Measurements from ENCODE around the gene TOP2A. TPM values are rescaled to one million over a fixed set of nuclear protein-coding genes. Genes with fewer than 3 reads are reported as not detected.

The TOP2A gene
- polyA plus RNA-seq, 4 donors = 162 to 190 (median 179) TPM

DNA sequence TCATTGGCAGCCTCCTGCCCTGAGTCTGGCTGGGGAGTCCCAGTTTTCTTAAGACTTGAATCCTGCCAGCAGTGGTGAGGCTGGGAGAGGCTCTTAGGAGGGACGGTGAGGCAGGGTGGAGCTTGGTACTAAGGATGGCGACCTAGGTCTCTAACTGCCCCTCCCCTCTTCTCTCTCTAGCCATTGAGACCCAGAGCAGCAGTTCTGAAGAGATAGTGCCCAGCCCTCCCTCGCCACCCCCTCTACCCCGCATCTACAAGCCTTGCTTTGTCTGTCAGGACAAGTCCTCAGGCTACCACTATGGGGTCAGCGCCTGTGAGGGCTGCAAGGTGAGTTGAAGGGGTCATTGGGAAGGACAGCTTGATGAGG is 69.6 kb downstream of the TOP2A start:
- DNase-seq (ENCODE audit: low read depth in 4 of 4, low spot score in 3 of 4) = no peak

DNA sequence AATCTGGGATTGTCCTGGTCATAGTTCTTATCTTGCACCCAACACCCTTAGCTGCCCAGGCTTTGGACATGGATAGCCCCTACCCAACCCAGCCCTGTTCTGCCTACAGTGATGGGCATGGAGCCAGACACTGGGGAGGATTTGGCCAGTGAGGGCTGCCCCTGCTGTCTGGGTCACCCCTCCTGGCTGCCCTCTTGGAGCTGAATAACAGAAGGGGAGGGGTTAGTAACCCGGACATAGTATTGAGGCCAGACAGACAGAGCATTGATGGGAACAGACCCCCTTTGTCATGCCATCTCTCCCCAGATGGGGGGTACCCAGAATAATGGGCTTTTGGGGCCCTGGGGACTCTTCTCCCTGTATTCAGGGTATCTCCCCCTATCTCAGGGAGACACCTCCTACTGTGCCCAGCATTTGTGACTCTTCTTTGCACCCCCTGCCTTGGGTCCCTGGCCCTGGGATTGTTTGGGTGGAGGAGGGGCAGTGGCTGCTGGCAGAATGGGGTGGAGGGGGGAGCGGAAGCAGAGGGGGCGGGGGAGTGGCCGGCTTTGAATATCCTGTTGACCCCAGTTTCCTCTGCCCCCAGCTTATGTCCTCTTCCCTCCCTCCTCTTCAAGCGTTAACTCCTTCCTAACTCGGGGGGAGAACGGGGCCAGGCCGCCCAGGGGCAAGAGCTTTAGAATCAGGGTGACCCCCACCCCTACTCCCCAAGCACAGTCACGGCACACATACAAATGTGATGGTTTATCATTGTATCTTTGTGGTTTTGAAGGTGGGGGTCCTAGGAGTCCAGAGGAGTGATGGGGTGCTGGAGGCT is 70.2 kb downstream of the TOP2A start:
- DNase-seq (ENCODE audit: low read depth in 4 of 4, low spot score in 3 of 4) = no peak

DNA sequence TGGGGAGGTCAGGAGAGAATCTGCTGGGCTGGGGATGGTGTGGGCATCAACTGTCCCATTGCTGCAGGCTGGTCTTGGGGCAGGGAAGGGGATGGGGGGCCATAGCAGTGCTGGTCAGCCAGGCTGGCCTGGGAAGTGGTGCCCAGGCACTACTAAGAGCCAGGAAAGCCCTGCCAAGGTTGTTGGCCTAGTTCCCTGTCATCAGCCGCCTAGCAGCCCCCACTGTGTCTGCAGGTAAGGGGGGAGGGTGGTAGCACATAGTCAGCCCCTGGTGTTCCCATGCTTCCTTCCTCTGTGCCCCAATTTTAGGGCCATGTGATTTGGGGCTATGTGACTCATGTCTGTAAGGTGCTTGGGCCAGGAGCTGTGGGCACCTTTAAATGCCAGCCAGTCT is 70.9 kb downstream of the TOP2A start:
- no peak for DNase-seq (ENCODE audit: low read depth in 4 of 4, low spot score in 3 of 4)

DNA sequence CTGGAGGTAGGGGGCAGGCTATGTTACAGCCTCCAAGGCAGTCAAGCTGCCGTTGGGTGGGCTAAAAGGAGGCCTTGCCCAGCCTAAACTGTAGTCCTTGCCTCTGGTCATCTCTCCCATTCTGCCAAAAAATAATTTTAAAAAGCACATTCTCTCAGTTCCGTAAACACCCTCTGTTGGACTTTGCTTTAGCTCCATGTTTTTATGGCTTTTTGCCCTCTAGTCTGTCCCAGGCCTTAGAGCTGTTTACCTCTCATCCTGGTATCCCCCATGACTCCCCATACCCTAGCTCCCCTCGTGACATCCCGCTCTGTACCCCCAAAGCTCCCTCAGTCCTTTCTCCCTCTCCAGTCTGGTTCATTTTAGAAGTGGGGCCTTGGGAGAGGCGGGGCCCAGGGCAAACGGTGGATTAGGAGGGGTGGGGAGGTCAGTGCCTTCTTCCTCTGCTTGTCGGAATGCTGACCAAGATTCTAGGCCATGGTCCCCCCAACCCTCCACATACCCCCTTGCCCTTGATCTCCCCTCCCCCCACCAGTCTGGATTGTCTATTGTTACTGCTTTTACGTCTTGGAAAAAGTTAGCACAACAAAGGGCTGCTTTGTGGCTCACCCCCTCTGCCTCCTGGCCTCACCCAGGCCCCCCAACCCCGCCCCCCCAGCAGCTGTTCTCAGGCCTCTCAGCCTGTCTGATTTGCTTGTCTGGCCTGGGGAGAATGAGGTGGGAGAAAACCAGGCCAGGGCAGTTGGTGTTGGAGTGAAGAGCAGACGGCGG is 71.5 kb downstream of the TOP2A start:
- DNase-seq (ENCODE audit: low read depth in 4 of 4, low spot score in 3 of 4) = no peak

DNA sequence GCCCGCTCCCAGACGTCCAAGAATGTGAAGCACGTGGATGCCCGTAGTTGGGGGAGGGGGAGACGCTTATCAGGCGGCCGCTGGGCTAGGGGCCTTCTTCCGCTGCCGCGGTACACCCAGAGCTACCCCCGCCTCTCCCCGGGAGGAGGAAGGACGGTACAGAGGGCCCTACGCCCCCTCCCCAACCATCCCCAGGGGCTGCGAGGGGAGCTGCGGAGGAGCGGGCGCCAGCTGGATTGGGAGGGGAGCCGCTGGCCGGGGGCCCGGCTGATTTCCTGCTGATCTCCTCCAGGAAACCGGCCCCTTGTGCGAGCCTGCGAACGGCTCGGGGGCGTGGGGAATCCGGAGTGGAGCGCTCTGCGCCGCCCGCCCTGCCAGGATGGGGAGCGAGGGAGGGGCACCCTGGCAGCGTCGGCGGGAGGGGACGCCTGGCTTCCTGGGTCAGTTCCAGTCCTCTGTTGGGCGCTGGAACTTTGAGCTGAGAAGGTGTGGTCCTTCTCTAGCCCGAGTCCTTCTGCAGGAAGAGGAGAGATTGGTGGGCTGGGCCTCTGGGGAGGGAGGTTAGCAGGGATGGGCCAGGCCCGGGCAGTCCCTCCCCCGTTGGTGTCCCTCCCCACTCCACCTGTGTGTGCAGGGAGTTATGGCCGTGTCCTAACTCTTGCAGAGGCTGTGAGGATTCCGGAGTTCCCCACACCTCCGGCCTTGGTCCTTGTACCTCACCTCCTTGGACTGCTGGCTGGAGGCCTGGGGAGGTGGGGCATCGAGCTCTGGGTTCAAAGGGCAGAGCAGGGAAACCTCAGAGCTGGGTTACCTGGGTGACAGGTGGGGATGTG is 72.3 kb downstream of the TOP2A start:
- no peak for DNase-seq (ENCODE audit: low read depth in 4 of 4, low spot score in 3 of 4)

DNA sequence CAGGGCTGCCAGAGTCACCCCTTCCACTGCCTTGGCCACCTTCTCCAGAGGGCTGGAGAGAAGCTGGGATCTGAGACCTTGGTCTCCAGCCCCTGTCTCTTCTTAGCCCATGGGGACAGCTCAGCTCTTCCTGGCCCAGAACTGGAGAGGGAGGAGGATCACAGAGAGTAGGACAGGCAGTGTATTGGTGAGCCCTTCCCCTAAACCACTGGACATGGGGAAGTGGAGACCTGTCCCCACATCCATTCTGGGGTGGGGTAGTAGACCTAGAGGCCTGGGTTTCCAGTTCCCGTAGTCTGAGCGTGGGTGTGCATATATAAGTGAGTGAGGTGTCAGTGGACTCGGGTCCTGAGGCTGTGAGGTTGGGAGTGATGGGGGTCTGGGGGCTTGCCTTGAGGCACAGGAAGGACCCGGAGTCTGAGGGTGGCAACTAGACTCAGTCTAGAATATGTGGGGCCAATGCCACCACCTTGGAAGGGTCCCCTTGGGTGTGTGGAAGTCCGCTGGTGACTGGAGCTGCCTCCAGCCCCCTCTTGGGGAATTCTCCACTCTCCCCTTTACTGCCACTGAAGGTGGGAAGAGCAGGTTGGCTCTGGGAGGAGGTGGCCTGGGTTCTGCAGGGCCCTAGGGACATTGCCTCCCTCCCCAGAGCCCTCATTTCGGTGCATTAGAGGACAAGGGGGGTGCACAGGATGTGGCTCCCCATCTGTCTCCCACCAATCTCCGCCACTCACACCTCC is 73.1 kb downstream of the TOP2A start:
- DNase-seq (ENCODE audit: low read depth in 4 of 4, low spot score in 3 of 4) = no peak

DNA sequence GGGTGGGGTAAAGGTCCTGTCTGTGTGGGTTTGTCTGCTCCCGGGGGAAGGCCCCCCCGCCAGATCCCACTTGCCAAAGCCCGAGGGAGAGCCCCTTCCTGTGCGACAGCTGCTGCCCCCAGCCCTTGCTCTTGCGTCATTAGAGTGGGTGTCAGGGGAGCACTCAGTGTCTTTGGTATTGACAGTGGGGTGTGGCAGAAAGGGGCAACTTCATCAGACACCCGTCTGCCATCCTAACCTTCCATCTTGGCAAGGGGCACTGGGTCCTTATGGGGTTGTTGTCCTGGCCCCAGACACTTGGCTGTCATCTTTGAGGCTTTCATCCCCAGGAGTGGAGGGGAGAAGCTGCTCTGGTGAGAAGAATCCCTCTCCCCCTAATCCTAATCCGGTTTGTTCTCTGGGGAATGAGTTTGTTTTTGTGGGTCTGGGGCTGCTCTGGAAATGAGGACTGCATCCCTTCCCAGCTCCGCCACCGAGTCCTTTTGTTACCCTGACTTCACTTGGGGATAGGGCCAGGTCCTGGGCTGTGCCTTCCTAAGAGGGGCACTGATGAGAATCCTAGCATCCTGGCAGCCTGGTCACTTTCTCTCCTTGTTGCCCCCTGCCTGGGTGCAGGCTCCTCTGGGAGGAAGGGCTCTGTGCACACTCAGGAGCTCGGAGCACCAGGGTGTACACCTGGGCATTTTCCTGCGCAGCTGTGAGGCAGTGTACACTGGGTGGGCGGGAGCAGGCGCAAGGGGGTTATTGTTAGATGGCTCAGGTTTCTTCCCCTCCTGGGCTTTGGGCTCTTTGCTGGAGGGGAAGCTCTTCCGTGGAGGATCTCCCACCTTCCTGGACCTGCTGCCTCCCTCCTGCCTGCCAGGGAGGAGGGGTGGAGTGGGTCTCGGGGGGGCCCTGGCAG is 74.2 kb downstream of the TOP2A start:
- DNase-seq (ENCODE audit: low read depth in 4 of 4, low spot score in 3 of 4) = no peak

DNA sequence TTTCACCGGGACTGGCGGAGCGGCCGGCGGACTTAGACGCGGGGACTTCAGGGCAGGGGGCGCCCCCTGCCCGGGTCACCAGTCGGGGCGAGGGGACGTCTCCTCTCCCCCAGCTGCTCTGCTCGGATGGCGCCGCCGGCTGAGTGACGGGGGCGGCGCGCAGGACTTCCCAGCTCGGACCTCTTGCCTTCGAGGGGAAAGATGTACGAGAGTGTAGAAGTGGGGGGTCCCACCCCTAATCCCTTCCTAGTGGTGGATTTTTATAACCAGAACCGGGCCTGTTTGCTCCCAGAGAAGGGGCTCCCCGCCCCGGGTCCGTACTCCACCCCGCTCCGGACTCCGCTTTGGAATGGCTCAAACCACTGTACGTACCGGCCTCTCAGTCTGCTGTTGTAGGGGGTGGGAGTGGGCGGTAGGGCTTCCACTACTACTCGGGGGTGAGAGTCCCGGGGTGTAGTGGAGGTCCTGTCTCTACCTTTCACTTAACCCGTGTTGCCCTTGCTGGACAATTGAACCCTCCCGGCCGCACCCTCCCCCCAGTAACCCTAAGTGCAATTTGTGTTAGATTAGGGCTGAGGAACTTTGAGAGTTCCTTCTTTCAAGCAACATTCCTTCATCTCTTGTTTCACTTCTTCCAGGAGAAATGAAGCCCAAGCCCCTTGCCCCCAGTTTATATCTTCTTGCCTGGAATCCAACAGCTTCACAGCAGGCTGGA is 75.0 kb downstream of the TOP2A start:
- DNase-seq (ENCODE audit: low read depth in 4 of 4, low spot score in 3 of 4) = no peak

DNA sequence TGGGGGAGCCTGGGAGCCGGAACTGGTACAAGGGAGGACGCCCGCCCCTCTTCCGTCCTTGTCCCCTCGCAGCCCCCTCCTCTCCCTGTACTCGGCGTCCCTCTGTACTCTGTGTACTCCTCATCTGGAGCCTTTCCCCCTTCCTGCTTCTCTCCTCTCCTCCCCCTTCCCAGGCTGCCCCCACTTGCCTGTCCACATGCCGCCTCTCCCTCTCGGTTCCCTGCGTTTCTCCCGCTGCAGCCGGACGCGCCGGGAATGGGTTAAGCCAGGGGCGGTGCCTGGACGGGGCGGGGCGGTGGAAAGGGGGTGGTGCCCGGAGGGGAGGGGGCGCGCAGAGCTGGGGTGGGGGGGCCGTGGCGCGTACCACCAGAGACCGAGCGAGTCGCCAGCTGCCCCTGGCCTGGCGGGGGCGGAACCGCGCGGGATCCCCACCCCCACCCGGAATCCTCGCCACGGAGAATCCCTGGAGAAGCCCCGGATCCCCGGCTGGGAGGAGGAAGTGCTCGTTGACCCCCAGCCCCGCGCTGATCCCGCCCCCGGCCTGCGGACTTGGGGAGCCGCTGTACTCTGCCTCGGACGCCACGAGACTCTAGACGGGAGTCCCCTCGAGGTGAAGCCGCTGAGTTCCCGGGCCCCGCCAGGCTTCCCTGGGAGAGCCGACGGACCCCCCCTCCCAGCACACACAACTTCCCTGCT is 75.7 kb downstream of the TOP2A start:
- no peak for DNase-seq (ENCODE audit: low read depth in 4 of 4, low spot score in 3 of 4)

DNA sequence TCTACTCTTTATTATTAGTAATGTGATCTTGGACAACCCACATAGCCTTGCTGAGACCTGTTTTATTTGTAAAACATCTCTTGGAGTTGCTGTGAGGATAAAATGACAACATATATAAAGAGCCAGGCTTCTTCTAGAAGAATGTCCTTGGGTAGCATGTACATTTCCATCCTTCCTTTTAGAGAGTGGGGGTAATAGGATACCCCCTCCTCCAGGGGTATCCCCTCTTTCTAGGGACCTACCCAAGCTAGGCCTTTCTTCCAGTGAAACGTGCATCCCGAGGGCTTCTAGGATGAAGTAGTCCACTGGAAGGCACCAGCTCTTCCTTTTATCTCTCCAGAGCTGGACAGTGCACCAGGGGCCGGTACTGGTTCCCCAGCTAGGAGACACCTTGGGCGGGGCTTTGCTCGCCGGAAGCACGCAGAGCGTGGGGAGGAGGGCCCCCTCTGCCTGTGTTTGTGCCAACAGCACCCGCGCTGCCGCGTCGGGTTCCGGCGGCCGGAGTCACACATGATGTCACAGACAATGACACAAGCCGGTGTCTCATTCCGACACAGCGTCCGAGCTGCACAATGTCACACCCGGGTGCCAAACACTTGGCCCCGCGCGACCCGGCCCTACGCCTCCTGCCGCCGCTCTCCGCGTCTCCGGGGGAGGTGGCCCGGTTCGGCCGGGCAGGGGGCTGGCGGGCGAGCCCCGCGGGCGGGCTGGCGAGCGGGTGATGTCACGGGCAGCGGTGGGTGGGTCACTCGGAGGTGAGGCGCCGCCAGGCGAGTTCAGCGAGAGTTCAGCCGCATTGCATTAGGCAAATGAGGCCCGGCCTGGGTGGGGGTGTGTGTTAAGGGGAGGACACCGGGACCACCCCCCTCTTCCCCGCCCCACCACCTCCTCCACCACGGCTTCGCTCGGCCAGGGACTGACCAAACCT is 76.6 kb downstream of the TOP2A start:
- no peak for DNase-seq (ENCODE audit: low read depth in 4 of 4, low spot score in 3 of 4)

DNA sequence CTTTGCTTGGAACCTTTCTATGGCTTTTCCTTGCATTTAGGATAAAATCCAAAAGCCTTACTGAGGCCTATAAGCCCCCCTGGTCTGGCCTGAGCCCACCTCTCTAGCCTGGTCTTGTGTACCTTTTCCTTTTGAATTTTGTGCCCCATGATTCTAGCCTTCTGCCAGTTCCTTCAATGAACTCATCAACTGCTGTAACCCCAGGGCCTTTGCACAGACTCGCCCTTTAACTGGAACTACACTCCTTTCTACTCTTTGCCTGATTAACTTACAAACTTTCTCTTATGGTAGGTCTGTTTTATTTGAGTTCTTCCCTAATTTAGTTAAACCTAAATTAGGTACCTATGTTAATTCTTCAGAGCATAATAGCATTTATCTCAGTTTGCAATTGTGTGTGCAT is 77.4 kb downstream of the TOP2A start:
- DNase-seq (ENCODE audit: low read depth in 4 of 4, low spot score in 3 of 4) = no peak

DNA sequence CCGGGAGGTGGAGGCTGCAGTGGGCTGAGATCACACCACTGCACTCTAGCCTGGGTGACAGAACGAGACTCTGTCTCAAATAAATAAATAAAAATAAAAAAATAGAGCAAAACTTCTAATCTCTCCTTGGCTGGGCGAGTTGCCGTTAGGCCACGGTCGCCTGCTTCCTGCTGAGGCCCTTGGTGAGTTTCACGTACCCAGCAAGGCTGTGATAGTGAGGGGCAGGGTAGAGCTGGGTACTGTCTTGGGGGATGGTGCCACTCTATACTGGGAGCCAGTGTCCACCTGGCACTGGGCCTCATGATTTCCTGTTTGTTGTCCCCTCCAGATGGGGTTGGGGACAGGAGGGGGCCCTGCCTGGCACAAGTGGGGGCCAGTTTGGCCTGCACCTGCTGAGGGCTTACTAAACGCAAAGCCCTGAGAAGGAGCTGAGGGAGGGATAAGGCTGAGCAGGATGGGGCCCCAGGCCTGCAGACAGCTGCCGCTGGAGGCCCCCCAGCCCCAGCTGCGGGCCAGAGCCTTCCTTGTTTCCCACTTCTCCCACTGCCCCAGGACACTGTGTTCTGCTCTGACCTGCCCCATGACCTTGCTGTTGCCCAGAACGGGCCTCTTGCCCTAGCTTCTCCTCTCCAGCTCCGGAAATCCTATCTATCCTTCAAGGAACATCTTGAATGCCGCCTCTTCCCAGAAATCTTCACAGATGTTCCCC is 78.6 kb downstream of the TOP2A start:
- DNase-seq (ENCODE audit: low read depth in 4 of 4, low spot score in 3 of 4) = no peak

Other genes with a start within 250 kb of the TOP2A start
- 10 to 100 TPM in 2 of 4 donors, 1 to 10 TPM in 2; 6.1 to 14.4 (median 10.0) TPM for gene RAPGEFL1, start 240.4 kb downstream of the TOP2A start, polyA plus RNA-seq (ENCODE audit: insufficient read length in 4 of 4)
- 10 to 100 TPM; 19.8 to 32.2 (median 29.9) TPM for gene WIPF2, start 198.6 kb downstream of the TOP2A start, polyA plus RNA-seq (ENCODE audit: insufficient read length in 4 of 4)
- gene CDC6, start 130.0 kb downstream of the TOP2A start, polyA plus RNA-seq (ENCODE audit: insufficient read length in 4 of 4) = 10 to 100 TPM; 15.3 to 26.8 (median 22.4) TPM
- gene RARA, start 108.7 kb downstream of the TOP2A start, polyA plus RNA-seq (ENCODE audit: insufficient read length in 4 of 4) = 10 to 100 TPM; 35.2 to 60.5 (median 38.6) TPM
- gene GJD3, start 53.2 kb downstream of the TOP2A start, polyA plus RNA-seq (ENCODE audit: insufficient read length in 4 of 4) = not detected
- gene IGFBP4, start 25.6 kb upstream of the TOP2A start, polyA plus RNA-seq (ENCODE audit: insufficient read length in 4 of 4) = 100 to 1,000 TPM; 297 to 669 (median 378) TPM
- gene TNS4, start 83.7 kb upstream of the TOP2A start, polyA plus RNA-seq (ENCODE audit: insufficient read length in 4 of 4) = under 1 TPM; 0.06 to 0.26 (median 0.19) TPM
- gene CCR7, start 147.6 kb upstream of the TOP2A start, polyA plus RNA-seq (ENCODE audit: insufficient read length in 4 of 4) = under 1 TPM; 0.14 to 0.53 (median 0.44) TPM
- gene SMARCE1, start 229.9 kb upstream of the TOP2A start, polyA plus RNA-seq (ENCODE audit: insufficient read length in 4 of 4) = 100 to 1,000 TPM; 247 to 327 (median 263) TPM
- gene KRT222, start 247.3 kb upstream of the TOP2A start, polyA plus RNA-seq (ENCODE audit: insufficient read length in 4 of 4) = 1 to 10 TPM in 1 of 4 donors, under 1 TPM in 3; 0.09 to 1.7 (median 0.24) TPM